ENCODE measurements around the gene DOC2A. TPM values are rescaled to one million over a fixed set of nuclear protein-coding genes. Genes with fewer than 3 reads are reported as not detected.

The DOC2A gene
- total and polyA plus RNA-seq, 2 of the 4 experiments (the other 2 are of a cell fraction), result under 0.01 to 0.48 TPM

DNA sequence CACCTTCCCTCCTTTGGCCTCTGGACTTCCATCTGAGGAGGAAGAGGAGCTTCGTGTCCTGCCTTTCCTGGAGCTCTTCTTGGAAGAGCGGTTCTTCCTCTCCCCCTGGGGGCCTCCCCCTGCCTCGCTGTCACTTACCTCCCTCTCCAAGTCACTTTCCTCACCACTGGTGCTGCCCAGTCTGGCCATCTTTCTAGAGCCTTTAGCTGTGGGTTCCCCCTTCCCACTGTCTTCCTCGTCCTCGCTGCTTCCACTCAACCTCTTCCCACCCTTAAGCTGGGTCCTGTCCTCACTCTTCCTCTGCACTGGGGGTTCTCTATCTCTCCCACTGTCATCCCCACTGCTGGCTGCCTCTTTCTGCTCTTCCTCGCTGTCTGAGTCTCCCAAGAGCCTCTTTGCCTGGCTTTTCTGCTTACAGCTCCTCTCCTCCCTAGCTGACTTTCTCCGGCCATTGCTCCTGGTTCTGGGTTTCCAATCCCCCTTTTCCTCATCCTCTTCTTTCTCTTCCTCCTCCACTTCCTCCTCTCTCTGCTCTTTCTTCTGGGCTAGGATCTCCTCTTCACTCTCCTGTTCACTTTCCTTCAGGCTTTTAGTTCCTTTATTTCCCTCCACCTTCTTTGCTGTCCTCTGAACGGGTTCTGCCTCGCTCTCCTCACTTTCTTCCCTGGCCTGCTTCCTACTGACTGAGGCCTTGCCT, 16.8 kb downstream of the DOC2A start:
- Histone ChIP-seq H4K20me1 (ENCODE audit: insufficient read depth, low read length) (no peaks in the 10 kb centered on the region), H2AK5ac (ENCODE audit: low read depth, low read length) (peak overlapping the region; percentile 61), H2BK5ac (ENCODE audit: low read depth, low read length, poor library complexity, severe bottlenecking) (no peak overlapping the region), H2BK15ac (ENCODE audit: low read depth, low read length) (no peak overlapping the region), H4K8ac (ENCODE audit: low read depth in 2 of 2, low read length in 2 of 2) (peak overlapping the region; percentile 24 to 93; a peak in 2 of 4 replicates), H3K56ac (ENCODE audit: extremely low read depth, insufficient read depth, low read length) (no peak overlapping the region), H2AK9ac (replicated peaks; ENCODE audit: low read depth, low read length, poor library complexity) (peak overlapping the region; percentile 68), H3K9me1 (ENCODE audit: insufficient read depth, low read length) (peaks cover 5% of the 10 kb centered on the region; the same call in 1 of the 2 replicates), H3K79me1 (ENCODE audit: low read depth in 1 of 2, low read length in 2 of 2) (peaks cover 11 to 39% of the 10 kb centered on the region in 2 experiments; a peak in 3 of 4 replicates), H2BK20ac (ENCODE audit: low read depth, low read length) (no peak overlapping the region), H3K14ac (replicated peaks; ENCODE audit: low read depth, low read length) (no peak overlapping the region; the same call in 1 of the 2 replicates), H3K4me1 (ENCODE audit: control insufficient read depth, insufficient read depth, low read length) (peaks cover 8% of the 10 kb centered on the region), H2BK120ac (ENCODE audit: low read depth, low read length) (no peak overlapping the region), H2AFZ (replicated peaks; ENCODE audit: low read length, poor library complexity) (peak overlapping the region; percentile 99), H3K9me3 (ENCODE audit: control insufficient read depth, insufficient read depth, low read length) (no peaks in the 10 kb centered on the region), H3K4ac (ENCODE audit: low read depth, low read length) (peak overlapping the region; percentile 64), H3K4me2 (ENCODE audit: low read depth, low read length) (no peak overlapping the region), H3K23ac (ENCODE audit: low read depth, low read length) (peak overlapping the region; percentile 56; the same call in 1 of the 2 replicates), H3K27me3 (ENCODE audit: control insufficient read depth, insufficient read depth, low read length) (no peaks in the 10 kb centered on the region), H3K27ac (ENCODE audit: insufficient read depth, low read length) (no peak overlapping the region; the same call in 1 of the 2 replicates), H3K36me3 (ENCODE audit: control insufficient read depth, insufficient read depth, low read length) (peaks cover 25% of the 10 kb centered on the region), H4K91ac (ENCODE audit: insufficient read depth, low read depth, low read length) (peak overlapping the region; percentile 47; the same call in 1 of the 2 replicates), H4K5ac (ENCODE audit: low read depth, low read length) (no peak overlapping the region), H3K9ac (ENCODE audit: low read depth, low read length) (no peak overlapping the region; the same call in 1 of the 2 replicates), H3K4me3 (ENCODE audit: insufficient read depth, low read depth, low read length) (no peak overlapping the region), H3K18ac (ENCODE audit: low read depth, low read length) (no peak overlapping the region)
- TF ChIP-seq CHD1 (IDR thresholded peaks at IDR 0.05; ENCODE audit: low read depth, low read length) (no peak), NFE2L2 (IDR thresholded peaks at IDR 0.05; ENCODE audit: low read depth, low read length) (no peak), MAFK (IDR thresholded peaks at IDR 0.05; ENCODE audit: low read depth, low read length) (no peak), RCOR1 (IDR thresholded peaks at IDR 0.05; ENCODE audit: insufficient replicate concordance, low read length) (no peak), POLR2A (IDR thresholded peaks at IDR 0.05; ENCODE audit: low read depth, low read length) (no peak)
- TF ChIP-seq, protein P1, sequence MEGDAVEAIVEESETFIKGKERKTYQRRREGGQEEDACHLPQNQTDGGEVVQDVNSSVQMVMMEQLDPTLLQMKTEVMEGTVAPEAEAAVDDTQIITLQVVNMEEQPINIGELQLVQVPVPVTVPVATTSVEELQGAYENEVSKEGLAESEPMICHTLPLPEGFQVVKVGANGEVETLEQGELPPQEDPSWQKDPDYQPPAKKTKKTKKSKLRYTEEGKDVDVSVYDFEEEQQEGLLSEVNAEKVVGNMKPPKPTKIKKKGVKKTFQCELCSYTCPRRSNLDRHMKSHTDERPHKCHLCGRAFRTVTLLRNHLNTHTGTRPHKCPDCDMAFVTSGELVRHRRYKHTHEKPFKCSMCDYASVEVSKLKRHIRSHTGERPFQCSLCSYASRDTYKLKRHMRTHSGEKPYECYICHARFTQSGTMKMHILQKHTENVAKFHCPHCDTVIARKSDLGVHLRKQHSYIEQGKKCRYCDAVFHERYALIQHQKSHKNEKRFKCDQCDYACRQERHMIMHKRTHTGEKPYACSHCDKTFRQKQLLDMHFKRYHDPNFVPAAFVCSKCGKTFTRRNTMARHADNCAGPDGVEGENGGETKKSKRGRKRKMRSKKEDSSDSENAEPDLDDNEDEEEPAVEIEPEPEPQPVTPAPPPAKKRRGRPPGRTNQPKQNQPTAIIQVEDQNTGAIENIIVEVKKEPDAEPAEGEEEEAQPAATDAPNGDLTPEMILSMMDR (conservative IDR thresholded peaks at IDR 0.05; ENCODE audit: low read depth, low read length), result no peak
- DNase-seq (no peak), ATAC-seq (ENCODE audit: low read depth) (no peak)
- WGBS, 2 experiments (ENCODE audit: extremely low coverage in 2 of 2, insufficient read length in 1 of 2), result 96% methylated on average over 4 of the region's 9 CpGs; no CpG with 5 or more reads in 1 of the 2 experiments
- intact Hi-C loops (cut with micrococcal nuclease) (loop anchor here (2.0 kb wide), 1 partner anchor 131 kb away; the partner anchor contains the start of gene CDIPT), in situ Hi-C loops (cut with MboI; ENCODE audit: low sequenced_read_pairs) (no loop called here), dilution Hi-C loops (cut with HindIII; ENCODE audit: low sequenced_read_pairs, unreplicated experiment) (no loop called here)
- POLR2A ChIA-PET (ENCODE audit: unreplicated experiment), result no interaction called here
- BruUV-seq (replicated peaks), result no TSS peak
- CTCF ChIA-PET, result interaction anchor here (0.6 kb wide), 1 partner anchor 127 kb away, joined by 3 read pairs; no protein-coding TSS in a partner anchor

Measured in IMR-90 (cell line).